Upper lobe of left lung (tissue), 6 donors: Measurements from ENCODE around the gene SMAD1. TPM values are rescaled to one million over a fixed set of nuclear protein-coding genes. Genes with fewer than 3 reads are reported as not detected.
A peak's percentile ranks its signal among the peaks of the same experiment; 100 is the strongest.

ENCODE experiments used
- ATAC-seq, 2 donors: fragments of 200-7000 bp; cut with Tn5 transposase; one replicate each; pipeline ENCODE4 v1.9.1; 2022; ENCODE audit warnings: mild to moderate bottlenecking in 2 of 2, moderate library complexity in 2 of 2; ENCODE audit not compliant: low FRiP score in 2 of 2
- DNase-seq, 2 donors: peaks; one replicate each; pipeline ENCODE4 v3.0.0-alpha.2; 2019 to 2020
- H3K27ac ChIP-seq, 4 donors: fragments of 200-600 bp; sonication (generic); one replicate each; pipeline ENCODE4 v1.5.1; 2016 to 2019
- H3K27me3 ChIP-seq, 4 donors: fragments of 200-600 bp; sonication (generic); one replicate each; pipeline ENCODE4 v1.5.1; 2017 to 2019
- H3K36me3 ChIP-seq, 4 donors: fragments of 200-600 bp; sonication (generic); one replicate each; pipeline ENCODE4 v1.5.1; 2016 to 2019
- H3K4me1 ChIP-seq, 4 donors: fragments of 200-600 bp; sonication (generic); one replicate each; pipeline ENCODE4 v1.5.1; 2018 to 2019
- H3K4me3 ChIP-seq, 4 donors: fragments of 200-600 bp; sonication (generic); one replicate each; pipeline ENCODE4 v1.5.1; 2017 to 2019; ENCODE audit warnings: mild to moderate bottlenecking in 2 of 4, moderate library complexity in 1 of 4
- H3K9me3 ChIP-seq, 4 donors: fragments of 200-600 bp; sonication (generic); one replicate each; pipeline ENCODE4 v1.5.1; 2018 to 2019
- CTCF ChIP-seq, 6 experiments: fragments of 450-650 bp in 4 of 6; fragments of 200-600 bp in 2 of 6; sonication (generic) in 2 of 6; IDR thresholded peaks; one replicate each; pipeline ENCODE4 v1.5.1; 2016 to 2019; ENCODE audit warnings: antibody characterized with exemption in 6 of 6
- EP300 ChIP-seq, 4 donors: sonication (generic); formaldehyde crosslinking; IDR thresholded peaks; one replicate each; pipeline ENCODE4 v1.5.1; 2017; ENCODE audit warnings: antibody characterized with exemption in 4 of 4, control low read depth in 2 of 4
- POLR2A ChIP-seq, 4 donors: fragments of 450-650 bp; IDR thresholded peaks; one replicate each; pipeline ENCODE4 v1.5.1; 2016 to 2017; ENCODE audit warnings: antibody characterized with exemption in 4 of 4, mild to moderate bottlenecking in 2 of 4
- POLR2AphosphoS5 ChIP-seq, 2 donors: sonication (generic); formaldehyde crosslinking; IDR thresholded peaks; one replicate each; pipeline ENCODE4 v1.5.1; 2017; ENCODE audit warnings: antibody characterized with exemption in 2 of 2
- WGBS, 2 donors: methylation state at CpG; one replicate each; pipeline ENCODE4 v1.1.5; 2017 to 2018; 5-methylcytosine and 5-hydroxymethylcytosine counted together
- total RNA-seq, 6 donors: library from RNA; depleted of rRNA in 4 of 6; stranded (reverse); fragments of >200 nt in 4 of 6; gene quantifications; one replicate each; pipeline versions ENCODE4 v1.1.0 to v1.2.1, GENCODE V29; 2016 to 2021
- donor health status: DM: no; HTN: no; CAD: no; lungs with moderate emphysema.
- donor health status: DM: no; HTN: yes; CAD: no; lungs with severe emphysema.

SMAD1 gene
- total RNA-seq, 6 donors from 2014 or later: 7.2 to 39.8 (median 21.9) TPM

- DNase-seq (no peak), ATAC-seq (no peak)
- no peaks in the 10 kb centered on the region for H3K27me3 ChIP-seq
- no peaks in the 10 kb centered on the region for H3K4me1 ChIP-seq
- no peaks in the 10 kb centered on the region for H3K9me3 ChIP-seq
- TF ChIP-seq POLR2AphosphoS5 (IDR thresholded peaks at IDR 0.05): no peak
- no peaks in the 10 kb centered on the region for H3K36me3 ChIP-seq
- 95 to 100% methylated on average over 1 of the region's 1 CpG for WGBS, 2 donors
- no peak overlapping the region for H3K27ac ChIP-seq
- H3K4me3 ChIP-seq: no peak overlapping the region
These were observed 29.8 kb upstream of the SMAD1 start for GRCh38 chr4:145451895-145452294.

GRCh38 chr4:145452447-145453162, 29.0 kb upstream of the SMAD1 start:
- TF ChIP-seq POLR2A (IDR thresholded peaks at IDR 0.05): no peak
- Histone ChIP-seq H3K27me3 (no peaks in the 10 kb centered on the region), H3K4me3 (no peak overlapping the region), H3K9me3 (peaks cover 0 to 3% (median 0%) of the 10 kb centered on the region in 4 donors), H3K27ac (no peak overlapping the region), H3K36me3 (no peaks in the 10 kb centered on the region), H3K4me1 (no peaks in the 10 kb centered on the region)
- 81 to 86% methylated on average over 5 of the region's 5 CpGs for WGBS, 2 donors
- DNase-seq (no peak), ATAC-seq (no peak)

DNA sequence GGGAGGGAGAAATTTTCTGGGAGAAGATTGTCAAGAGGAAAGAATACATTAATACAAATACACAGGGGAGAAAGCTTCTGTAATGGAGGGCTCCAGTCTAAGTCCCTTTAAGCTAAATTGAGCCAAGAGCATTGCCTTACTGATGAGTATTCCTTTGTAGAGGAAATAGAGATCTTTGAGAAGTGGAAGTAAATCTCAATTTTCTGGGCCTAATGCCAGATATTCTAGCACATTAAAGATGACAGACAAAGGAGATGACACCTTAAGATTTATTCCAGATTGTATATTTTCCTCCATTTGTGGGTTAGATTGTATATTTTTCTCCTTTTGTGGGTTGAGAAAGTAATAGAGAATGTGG, 28.5 kb upstream of the SMAD1 start:
- H3K36me3 ChIP-seq: no peaks in the 10 kb centered on the region
- peaks cover 0 to 5% (median 0%) of the 10 kb centered on the region in 4 donors for H3K9me3 ChIP-seq
- no peak overlapping the region for H3K27ac ChIP-seq
- ATAC-seq (no peak), DNase-seq (no peak)
- TF ChIP-seq EP300 (IDR thresholded peaks at IDR 0.05) (no peak), CTCF (IDR thresholded peaks at IDR 0.05) (no peak), POLR2AphosphoS5 (IDR thresholded peaks at IDR 0.05) (no peak), POLR2A (IDR thresholded peaks at IDR 0.05) (no peak)
- no peaks in the 10 kb centered on the region for H3K27me3 ChIP-seq
- H3K4me1 ChIP-seq: no peaks in the 10 kb centered on the region
- H3K4me3 ChIP-seq: no peak overlapping the region

DNA sequence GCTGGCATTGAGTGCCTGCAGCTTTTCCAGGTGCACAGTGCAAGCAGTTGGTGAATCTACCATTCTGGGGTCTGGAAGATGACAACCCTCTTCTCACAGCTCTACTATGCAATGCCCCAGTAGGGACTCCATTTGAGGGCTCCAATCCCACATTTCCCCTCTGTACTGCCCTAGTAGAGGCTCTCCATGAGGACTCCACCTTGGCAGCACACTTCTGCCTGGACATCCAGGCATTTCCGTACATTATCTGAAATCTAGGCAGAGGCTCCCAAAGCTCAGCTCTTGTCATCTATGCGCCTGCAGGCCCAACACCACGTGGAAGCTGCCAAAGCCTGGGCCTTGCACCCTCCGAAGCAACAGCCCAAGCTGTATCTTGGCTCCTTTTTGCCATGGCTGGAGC, 8.4 kb upstream of the SMAD1 start:
- Histone ChIP-seq H3K27ac (no peak overlapping the region), H3K9me3 (peaks cover 0 to 7% (median 0%) of the 10 kb centered on the region in 4 donors), H3K4me3 (no peak overlapping the region), H3K4me1 (no peaks in the 10 kb centered on the region), H3K27me3 (no peaks in the 10 kb centered on the region), H3K36me3 (no peaks in the 10 kb centered on the region)
- 82 to 100% methylated on average over 1 to 4 of the region's 4 CpGs for WGBS, 2 donors
- DNase-seq (peak in 1 of 2 donors; percentile 11), ATAC-seq (no peak)
- TF ChIP-seq POLR2AphosphoS5 (IDR thresholded peaks at IDR 0.05) (no peak), EP300 (IDR thresholded peaks at IDR 0.05) (no peak), CTCF (IDR thresholded peaks at IDR 0.05) (no peak), POLR2A (IDR thresholded peaks at IDR 0.05) (no peak)

- no peak overlapping the region for H3K4me3 ChIP-seq
- H3K36me3 ChIP-seq: no peaks in the 10 kb centered on the region
- 16 to 34% methylated on average over 1 of the region's 1 CpG for WGBS, 2 donors
- H3K4me1 ChIP-seq: peaks cover 4 to 23% (median 11%) of the 10 kb centered on the region in 4 donors
- DNase-seq: no peak
- TF ChIP-seq POLR2A (IDR thresholded peaks at IDR 0.05): no peak
- TF ChIP-seq POLR2AphosphoS5 (IDR thresholded peaks at IDR 0.05): no peak
- no peak for TF ChIP-seq EP300 (IDR thresholded peaks at IDR 0.05)
- TF ChIP-seq CTCF (IDR thresholded peaks at IDR 0.05): no peak
- no peaks in the 10 kb centered on the region for H3K9me3 ChIP-seq
- H3K27ac ChIP-seq: no peak overlapping the region
- no peaks in the 10 kb centered on the region for H3K27me3 ChIP-seq
- ATAC-seq: no peak
These were observed 1.4 kb upstream of the SMAD1 start for GRCh38 chr4:145480257-145480656.

GRCh38 chr4:145481942-145482208, 222 bp downstream of the SMAD1 start:
- 0% methylated on average over 16 of the region's 42 CpGs; no CpG with 5 or more reads in 1 of the 2 donors for WGBS, 2 donors
- Histone ChIP-seq H3K36me3 (no peaks in the 10 kb centered on the region), H3K9me3 (no peaks in the 10 kb centered on the region), H3K27me3 (no peaks in the 10 kb centered on the region), H3K27ac (peak overlapping the region; percentile 85 to 97 (median 94)), H3K4me3 (peak overlapping the region; percentile 78 to 88 (median 86)), H3K4me1 (peaks cover 4 to 29% (median 13%) of the 10 kb centered on the region in 4 donors)
- peak in 1 of 2 donors; percentile 92 for DNase-seq
- TF ChIP-seq POLR2A (IDR thresholded peaks at IDR 0.05) (peak in 1 of 4 donors; percentile 8), POLR2AphosphoS5 (IDR thresholded peaks at IDR 0.05) (no peak), CTCF (IDR thresholded peaks at IDR 0.05) (peak in 1 of 6 experiments; percentile 6), EP300 (IDR thresholded peaks at IDR 0.05) (no peak)
- no peak for ATAC-seq
